Skeletal muscle tissue (tissue), 4 donors: ENCODE results near the gene SSTR3. TPM values are rescaled to one million over a fixed set of nuclear protein-coding genes. Genes with fewer than 3 reads are reported as not detected.
"Not testable (repeated sequence)": the region's sequence is repeated elsewhere in the genome, so short reads cannot be mapped to it uniquely, and the experiment has no call there.

Experiments used
- H3K27ac ChIP-seq: one replicate; pipeline ENCODE4 v1.7.0; 2013; ENCODE audit warnings: mild to moderate bottlenecking, low read depth, low read length, inconsistent platforms
- H3K27me3 ChIP-seq, 3 donors: one replicate each; pipeline ENCODE4 v1.7.0; 2013; ENCODE audit warnings: low read length in 3 of 3; ENCODE audit not compliant: control insufficient read depth in 3 of 3, insufficient read depth in 3 of 3
- H3K36me3 ChIP-seq, 3 donors: one replicate each; pipeline ENCODE4 v1.7.0; 2013; ENCODE audit warnings: low read length in 3 of 3; ENCODE audit not compliant: control insufficient read depth in 3 of 3, insufficient read depth in 3 of 3
- H3K4me1 ChIP-seq, 3 donors: one replicate each; pipeline ENCODE4 v1.7.0; 2013; ENCODE audit warnings: low read length in 3 of 3, mild to moderate bottlenecking in 3 of 3; ENCODE audit not compliant: control insufficient read depth in 3 of 3, insufficient read depth in 3 of 3
- H3K4me3 ChIP-seq, 3 donors: one replicate each; pipeline ENCODE4 v1.7.0; 2013; ENCODE audit warnings: low read length in 3 of 3
- H3K9ac ChIP-seq, 3 donors: one replicate each; pipeline ENCODE4 v1.7.0; 2013; ENCODE audit warnings: low read length in 3 of 3, mild to moderate bottlenecking in 3 of 3, moderate library complexity in 2 of 3, low read depth in 1 of 3
- H3K9me3 ChIP-seq, 3 donors: one replicate each; pipeline ENCODE4 v1.7.0; 2013; ENCODE audit warnings: low read length in 3 of 3; ENCODE audit not compliant: control insufficient read depth in 3 of 3
- total RNA-seq: library from RNA; depleted of rRNA; stranded (reverse); fragments of >200 nt; gene quantifications from one replicate; pipeline ENCODE4 v1.2.3, GENCODE V29; 2014
- donor health status: Osteomylitis.

SSTR3 gene
- total RNA-seq, 1 donor from 2014 or later, result not detected

- Histone ChIP-seq H3K4me1 (peaks cover 9 to 11% (median 10%) of the 10 kb centered on the region in 3 donors), H3K9me3 (no peaks in the 10 kb centered on the region), H3K27ac (no peak overlapping the region), H3K27me3 (peaks cover 0 to 4% (median 2%) of the 10 kb centered on the region in 3 donors), H3K9ac (no peak overlapping the region), H3K36me3 (no peaks in the 10 kb centered on the region), H3K4me3 (no peak overlapping the region)
Observed at GRCh38 chr22:37203354-37204044, 8.8 kb downstream of the SSTR3 start.

- no peak overlapping the region for H3K9ac ChIP-seq
- no peaks in the 10 kb centered on the region for H3K36me3 ChIP-seq
- peaks cover 0 to 2% (median 0%) of the 10 kb centered on the region in 3 donors for H3K27me3 ChIP-seq
- no peaks in the 10 kb centered on the region for H3K9me3 ChIP-seq
- peaks cover 16 to 18% (median 16%) of the 10 kb centered on the region in 3 donors for H3K4me1 ChIP-seq
- no peak overlapping the region for H3K4me3 ChIP-seq
- H3K27ac ChIP-seq, result no peak overlapping the region
Observed at GRCh38 chr22:37202716-37203115, 9.6 kb downstream of the SSTR3 start.

GRCh38 chr22:37202001-37202555 lies 10.2 kb downstream of the SSTR3 start:
- H3K27me3 ChIP-seq, result peaks cover 0 to 2% (median 0%) of the 10 kb centered on the region in 3 donors
- no peak overlapping the region for H3K27ac ChIP-seq
- H3K36me3 ChIP-seq, result no peaks in the 10 kb centered on the region
- no peak overlapping the region for H3K9ac ChIP-seq
- H3K9me3 ChIP-seq, result no peaks in the 10 kb centered on the region
- H3K4me3 ChIP-seq, result no peak overlapping the region
- H3K4me1 ChIP-seq, result peaks cover 22 to 24% (median 23%) of the 10 kb centered on the region in 3 donors

GRCh38 chr22:37201443-37201820 lies 10.8 kb downstream of the SSTR3 start:
- not testable (repeated sequence) for H3K9ac ChIP-seq, H3K36me3 ChIP-seq, H3K27ac ChIP-seq, H3K4me3 ChIP-seq, H3K9me3 ChIP-seq, H3K27me3 ChIP-seq
- peaks cover 29 to 30% (median 29%) of the 10 kb centered on the region in 3 donors for H3K4me1 ChIP-seq

GRCh38 chr22:37199760-37200108 lies 12.5 kb downstream of the SSTR3 start:
- peak overlapping the region; percentile 63 for H3K4me3 ChIP-seq
- peaks cover 38 to 39% (median 38%) of the 10 kb centered on the region in 3 donors for H3K4me1 ChIP-seq

GRCh38 chr22:37199103-37199759 lies 13.0 kb downstream of the SSTR3 start:
- Histone ChIP-seq H3K9me3 (no peaks in the 10 kb centered on the region), H3K4me1 (peaks cover 39 to 40% (median 40%) of the 10 kb centered on the region in 3 donors), H3K27ac (peak overlapping the region; percentile 91), H3K9ac (peak overlapping the region; percentile 94 to 98 (median 96)), H3K4me3 (peak overlapping the region; percentile 85 to 94 (median 88)), H3K27me3 (no peaks in the 10 kb centered on the region), H3K36me3 (no peaks in the 10 kb centered on the region)

More at GRCh38 chr22:37199760-37200108, 12.5 kb downstream of the SSTR3 start:
- no peaks in the 10 kb centered on the region for H3K27me3 ChIP-seq
- no peaks in the 10 kb centered on the region for H3K9me3 ChIP-seq
- no peaks in the 10 kb centered on the region for H3K36me3 ChIP-seq
- peak overlapping the region; percentile 67 to 85 (median 79) for H3K9ac ChIP-seq
- H3K27ac ChIP-seq, result no peak overlapping the region

- Histone ChIP-seq H3K4me1 (peaks cover 42 to 47% (median 46%) of the 10 kb centered on the region in 3 donors), H3K9me3 (no peaks in the 10 kb centered on the region), H3K9ac (peak overlapping the region; percentile 94 to 98 (median 96)), H3K36me3 (no peaks in the 10 kb centered on the region), H3K4me3 (peak overlapping the region; percentile 85 to 94 (median 88)), H3K27ac (peak overlapping the region; percentile 91), H3K27me3 (no peaks in the 10 kb centered on the region)
Observed at GRCh38 chr22:37198258-37199102, 13.8 kb downstream of the SSTR3 start.

GRCh38 chr22:37197451-37198257 lies 14.6 kb downstream of the SSTR3 start:
- Histone ChIP-seq H3K4me3 (peak overlapping the region; percentile 61 to 88 (median 61)), H3K27me3 (no peaks in the 10 kb centered on the region), H3K9me3 (no peaks in the 10 kb centered on the region), H3K9ac (peak overlapping the region; percentile 28 to 78 (median 61)), H3K27ac (peak overlapping the region; percentile 91), H3K36me3 (no peaks in the 10 kb centered on the region), H3K4me1 (peaks cover 42 to 47% (median 46%) of the 10 kb centered on the region in 3 donors)
